DND-41 (cell line): ENCODE data around the gene AK1.

Experiments used
- ATAC-seq: fragments of 200-7000 bp; cut with Tn5 transposase; 3 replicates; pipeline ENCODE4 v1.9.1; 2021; ENCODE audit warnings: low read depth; ENCODE audit not compliant: insufficient read depth
- DNase-seq: peaks from one replicate; pipeline ENCODE4 v3.0.0-alpha.2; 2020
- H2AFZ ChIP-seq: 2 replicates; pipeline ENCODE4 v1.6.0; 2012; ENCODE audit warnings: low read depth, low read length
- H3K27ac ChIP-seq: 2 replicates; pipeline ENCODE4 v1.5.1; 2012; ENCODE audit warnings: low read length, inconsistent platforms
- H3K27me3 ChIP-seq: fragments of 200-600 bp; sonication (generic); 2 replicates; pipeline ENCODE4 v1.6.0; 2012; ENCODE audit warnings: low read length, mild to moderate bottlenecking, inconsistent platforms; ENCODE audit not compliant: insufficient read depth, poor library complexity
- H3K36me3 ChIP-seq: 2 replicates; pipeline ENCODE4 v1.5.1; 2012; ENCODE audit warnings: low read length, inconsistent platforms; ENCODE audit not compliant: insufficient read depth
- H3K4me1 ChIP-seq: 2 replicates; pipeline ENCODE4 v1.5.1; 2012; ENCODE audit warnings: mild to moderate bottlenecking, low read length; ENCODE audit not compliant: insufficient read depth
- H3K4me2 ChIP-seq: 2 replicates; pipeline ENCODE4 v1.6.0; 2012; ENCODE audit warnings: mild to moderate bottlenecking, moderate library complexity, low read length, inconsistent platforms; ENCODE audit not compliant: insufficient read depth
- H3K4me3 ChIP-seq, 2 experiments: fragments of 200-600 bp in 1 of 2; shearing (Covaris generic) in 1 of 2; 2 replicates each; pipeline ENCODE4 v1.5.1; 2012 to 2016; ENCODE audit warnings: inconsistent platforms in 2 of 2, low read length in 2 of 2, mild to moderate bottlenecking in 2 of 2, low read depth in 1 of 2, moderate library complexity in 1 of 2
- H3K79me2 ChIP-seq: 2 replicates; pipeline ENCODE4 v1.6.0; 2012; ENCODE audit warnings: low read length, inconsistent platforms; ENCODE audit not compliant: insufficient read depth
- H3K9ac ChIP-seq: 2 replicates; pipeline ENCODE4 v1.6.0; 2012; ENCODE audit warnings: low read depth, mild to moderate bottlenecking, inconsistent platforms, low read length, moderate library complexity
- H3K9me3 ChIP-seq: 2 replicates; pipeline ENCODE4 v1.5.1; 2012; ENCODE audit warnings: low read length, moderate library complexity, mild to moderate bottlenecking, inconsistent platforms; ENCODE audit not compliant: insufficient read depth, severe bottlenecking
- H4K20me1 ChIP-seq: 2 replicates; pipeline ENCODE4 v1.6.0; 2012; ENCODE audit warnings: low read length; ENCODE audit not compliant: insufficient read depth
- CTCF ChIP-seq: IDR thresholded peaks from 2 replicates; pipeline ENCODE4 v1.5.1; 2012; ENCODE audit warnings: borderline replicate concordance, low read length, moderate library complexity, mild to moderate bottlenecking; ENCODE audit not compliant: poor library complexity, severe bottlenecking; ENCODE audit errors: extremely low read depth
- EZH2 ChIP-seq: IDR thresholded peaks from 3 replicates; pipeline ENCODE4 v1.6.1; 2012; ENCODE audit warnings: borderline replicate concordance, low read depth, mild to moderate bottlenecking, moderate library complexity, low read length, inconsistent platforms; ENCODE audit not compliant: severe bottlenecking

Gene AK1

GRCh38 chr9:127924736-127925444 is 47.4 kb upstream of the AK1 start:
- Histone ChIP-seq H2AFZ (no peak overlapping the region), H3K36me3 (no peaks in the 10 kb centered on the region), H3K27ac (no peak overlapping the region), H3K9ac (no peak overlapping the region), H3K79me2 (no peaks in the 10 kb centered on the region), H3K9me3 (no peaks in the 10 kb centered on the region), H4K20me1 (peaks cover 15% of the 10 kb centered on the region; the same call in 1 of the 2 replicates), H3K27me3 (no peaks in the 10 kb centered on the region), H3K4me3 (no peak overlapping the region), H3K4me1 (peaks cover 12% of the 10 kb centered on the region), H3K4me2 (no peak overlapping the region)
- no peak for TF ChIP-seq EZH2
- TF ChIP-seq CTCF: no peak
- no peak for DNase-seq
- no peak for ATAC-seq

- Histone ChIP-seq H3K4me3 (no peak overlapping the region), H3K9ac (no peak overlapping the region), H3K27me3 (no peaks in the 10 kb centered on the region), H3K4me1 (peaks cover 13% of the 10 kb centered on the region), H4K20me1 (peaks cover 8% of the 10 kb centered on the region; the same call in 1 of the 2 replicates), H2AFZ (no peak overlapping the region), H3K79me2 (no peaks in the 10 kb centered on the region), H3K27ac (no peak overlapping the region), H3K36me3 (no peaks in the 10 kb centered on the region), H3K9me3 (no peaks in the 10 kb centered on the region), H3K4me2 (no peak overlapping the region)
- DNase-seq (no peak), ATAC-seq (no peak)
- TF ChIP-seq CTCF (no peak), EZH2 (no peak)
Measured at GRCh38 chr9:127923771-127924170, 46.3 kb upstream of the AK1 start.

GRCh38 chr9:127923046-127923445 is 45.6 kb upstream of the AK1 start:
- Histone ChIP-seq H3K27ac (no peak overlapping the region), H3K36me3 (no peaks in the 10 kb centered on the region), H3K27me3 (no peaks in the 10 kb centered on the region), H3K9ac (no peak overlapping the region), H2AFZ (no peak overlapping the region), H4K20me1 (0 out of 2 replicates have a peak, but pooled peaks cover under 1% of the 10 kb centered on the region), H3K4me2 (no peak overlapping the region), H3K4me3 (no peak overlapping the region), H3K9me3 (no peaks in the 10 kb centered on the region), H3K79me2 (no peaks in the 10 kb centered on the region), H3K4me1 (peaks cover 21% of the 10 kb centered on the region)
- TF ChIP-seq CTCF: no peak
- TF ChIP-seq EZH2: no peak
- DNase-seq: no peak
- no peak for ATAC-seq
